HUDEP-2 (cell line): ENCODE data around the gene ADAMTS8.
A peak's percentile ranks its signal among the peaks of the same experiment; 100 is the strongest.
"Not testable (repeated sequence)": the region's sequence is repeated elsewhere in the genome, so short reads cannot be mapped to it uniquely, and the experiment has no call there.

Experiments
- DNase-seq, 76 experiments: peaks; one replicate each; lab custom pipeline; 2025; ENCODE audit not compliant: unreplicated experiment in 76 of 76; lab: John Stamatoyannopoulos, UW

The ADAMTS8 gene

DNA sequence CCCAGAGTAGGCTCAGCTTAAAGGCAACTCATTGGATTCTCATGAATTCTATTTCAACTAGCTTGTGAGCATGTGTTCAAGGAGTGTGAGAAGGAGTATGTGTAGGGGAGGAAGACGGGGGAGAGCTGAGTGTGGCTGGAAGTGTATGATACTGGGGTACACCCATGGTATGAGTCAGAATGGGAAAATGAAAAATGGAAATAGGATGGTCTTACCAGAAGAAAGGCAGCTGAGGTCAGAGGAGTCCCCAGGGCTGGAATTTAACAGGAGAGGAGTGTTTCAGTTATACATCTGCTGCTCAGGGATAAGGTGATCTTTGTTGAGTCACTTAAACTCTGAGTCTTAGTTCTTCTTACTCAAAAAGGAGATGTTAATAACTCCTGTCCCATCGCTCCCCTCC lies 13.3 kb upstream of the ADAMTS8 start:
- no peak for DNase-seq

DNA sequence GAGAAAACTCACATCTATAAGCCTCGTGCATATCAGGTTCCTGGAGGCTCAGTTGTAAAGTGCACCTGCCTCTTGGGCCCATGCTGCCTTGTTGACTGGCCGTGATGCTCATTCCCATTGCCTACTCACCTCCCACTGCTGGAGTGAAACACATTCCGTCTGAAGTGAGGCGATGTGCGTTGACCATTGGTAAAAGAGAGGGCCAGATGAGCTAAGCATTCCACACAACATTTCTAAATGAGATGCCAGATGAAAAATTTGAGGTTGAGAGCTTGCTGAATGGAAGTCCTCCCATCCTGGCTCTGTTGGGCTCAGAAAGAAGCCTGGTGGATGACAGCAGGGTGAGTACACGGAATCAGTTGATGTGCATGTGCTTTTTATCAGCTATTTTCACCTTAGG lies 11.5 kb upstream of the ADAMTS8 start:
- DNase-seq: no peak

DNA sequence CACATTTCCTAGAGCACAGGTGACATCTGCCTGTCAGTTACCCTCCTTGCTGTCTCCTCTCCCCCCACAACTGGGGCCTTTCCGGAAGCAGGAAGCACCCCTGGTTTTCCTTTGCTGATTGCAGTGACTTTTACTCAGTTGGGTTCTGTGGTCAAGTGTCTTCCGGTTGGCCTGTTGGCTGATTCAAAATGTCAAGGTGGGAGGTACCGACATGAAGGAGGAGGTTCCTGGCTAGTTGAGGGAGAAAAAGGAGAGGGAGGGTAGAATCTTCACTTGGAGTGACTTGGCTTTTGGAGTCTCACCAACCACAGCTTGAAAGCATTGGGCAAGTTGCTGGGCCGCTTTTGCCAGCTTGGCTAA lies 10.7 kb upstream of the ADAMTS8 start:
- no peak for DNase-seq

DNA sequence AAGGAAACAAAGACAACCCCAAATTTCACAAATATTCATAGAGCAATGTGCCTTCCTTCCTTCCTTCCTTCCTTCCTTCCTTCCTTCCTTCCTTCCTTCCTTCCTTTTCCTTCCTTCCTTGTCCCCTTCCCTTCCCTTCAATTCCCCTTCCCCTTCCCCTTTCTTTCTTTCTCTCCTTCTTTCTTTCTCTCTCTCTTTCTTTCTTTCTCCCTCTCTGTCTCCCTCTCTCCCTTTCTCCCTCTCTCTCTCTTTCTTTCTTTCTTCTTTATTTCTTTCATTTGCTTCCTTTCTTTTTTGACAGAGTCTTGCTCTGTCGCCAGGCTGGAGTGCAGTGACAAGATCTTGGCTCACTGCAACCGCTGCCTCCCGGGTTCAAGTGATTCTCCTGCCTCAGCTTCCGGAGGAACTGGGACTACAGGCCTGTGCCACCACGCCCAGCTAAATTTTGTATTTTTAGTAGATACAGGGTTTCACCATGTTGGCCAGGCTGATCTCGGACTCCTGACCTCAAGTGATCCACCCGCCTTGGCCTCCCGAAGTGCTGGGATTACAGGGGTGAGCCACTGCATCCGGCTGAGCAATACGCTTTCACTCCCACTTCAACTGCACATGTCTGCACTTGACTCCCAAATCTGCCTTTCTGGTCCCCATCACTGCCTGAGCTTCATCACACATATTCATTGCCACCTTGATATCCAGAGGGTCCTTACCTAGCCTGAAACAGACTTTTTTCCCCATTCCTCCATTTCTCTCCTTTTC lies 10.2 kb upstream of the ADAMTS8 start:
- not testable (repeated sequence) for DNase-seq

DNA sequence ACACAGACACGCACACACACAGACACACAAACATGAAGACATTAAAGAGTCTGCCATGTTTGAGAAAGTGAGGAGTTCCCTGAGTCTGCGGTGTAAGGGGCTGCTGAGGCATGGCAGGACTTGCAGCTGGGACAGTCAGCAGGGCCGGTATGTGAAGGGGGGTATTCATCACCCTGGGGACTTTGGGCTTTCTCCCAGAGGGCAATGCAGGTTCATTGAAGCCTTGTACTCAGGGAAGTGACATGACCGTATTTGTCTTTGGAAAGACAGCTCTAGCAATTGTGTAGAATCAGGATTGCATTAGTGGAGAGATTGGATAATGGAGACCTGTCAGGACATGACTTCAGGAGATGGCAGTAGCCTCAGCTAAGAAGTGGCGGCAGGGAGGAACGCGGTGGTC lies 9.4 kb upstream of the ADAMTS8 start:
- DNase-seq: no peak

DNA sequence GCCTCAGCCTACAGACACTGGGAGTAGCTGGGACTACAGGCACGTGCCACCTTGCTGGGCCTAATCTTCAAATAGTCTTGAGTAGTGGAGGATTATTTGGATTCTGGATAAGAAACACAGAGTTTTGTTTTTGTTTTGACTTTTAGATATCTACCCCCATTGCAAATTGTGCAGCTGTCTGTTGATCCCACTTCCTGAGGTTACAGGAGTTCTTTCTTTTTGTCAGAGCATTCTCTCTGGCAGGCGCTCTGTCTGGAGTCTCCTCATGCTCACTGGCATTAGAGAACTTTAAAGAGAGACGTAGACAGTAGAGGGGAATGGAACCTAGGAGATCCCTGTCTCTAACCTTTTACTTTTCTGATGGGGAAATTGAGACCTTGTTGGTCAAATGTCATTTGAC lies 7.8 kb upstream of the ADAMTS8 start:
- no peak for DNase-seq

DNA sequence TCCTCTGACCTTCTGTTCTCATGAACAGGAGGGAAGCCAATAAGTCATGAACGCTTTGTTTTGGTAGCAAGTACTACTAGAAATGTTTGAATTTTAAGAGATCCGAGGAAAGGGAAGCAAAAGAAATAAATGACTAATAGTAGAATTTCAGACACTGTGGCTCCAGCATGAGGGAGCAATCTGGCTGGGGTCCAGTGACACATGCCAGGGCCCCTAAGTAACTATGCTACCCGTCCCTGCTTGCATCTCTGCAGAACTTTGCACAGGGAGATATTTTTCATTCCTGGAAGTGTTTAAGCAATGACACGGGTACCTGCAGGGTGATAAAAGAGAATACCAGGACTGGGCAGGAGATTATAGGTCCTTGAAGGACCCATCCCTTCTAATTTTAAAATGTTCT lies 7.3 kb upstream of the ADAMTS8 start:
- DNase-seq: no peak

DNA sequence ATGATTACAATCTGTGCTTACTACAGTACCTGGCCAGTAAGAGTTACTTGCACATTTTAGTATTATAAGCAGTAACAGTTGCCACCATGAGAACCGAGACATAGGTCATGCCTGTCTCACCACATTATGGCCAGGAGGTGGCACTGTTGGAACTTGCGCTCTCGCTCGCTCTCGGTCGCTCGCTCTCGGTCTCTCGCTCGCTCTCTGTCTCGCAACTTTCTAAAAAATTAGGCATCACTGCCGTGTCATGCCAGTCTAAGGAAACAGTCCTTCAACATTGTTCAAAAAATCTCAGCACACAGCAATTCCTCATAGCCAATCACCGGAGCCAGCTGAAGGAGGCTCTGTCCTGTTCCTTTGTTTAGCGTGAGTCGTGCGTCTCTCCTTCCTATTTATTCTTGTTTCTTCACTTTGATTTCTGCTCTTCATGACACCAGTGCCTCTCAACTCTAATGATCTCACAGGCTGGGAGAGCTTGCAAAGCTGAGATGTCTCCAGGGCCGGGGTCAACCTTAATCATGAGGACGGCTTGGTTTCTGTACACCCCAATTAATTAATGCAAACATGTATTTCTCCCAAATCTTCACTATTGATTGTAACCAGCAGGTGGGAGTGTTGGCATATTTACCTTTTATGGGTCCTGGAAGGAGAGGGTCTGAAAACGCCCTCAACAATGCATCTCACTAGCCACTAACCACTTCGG lies 6.3 kb upstream of the ADAMTS8 start:
- peak in 60 of 76 experiments; percentile 4 to 62 (median 30) for DNase-seq

DNA sequence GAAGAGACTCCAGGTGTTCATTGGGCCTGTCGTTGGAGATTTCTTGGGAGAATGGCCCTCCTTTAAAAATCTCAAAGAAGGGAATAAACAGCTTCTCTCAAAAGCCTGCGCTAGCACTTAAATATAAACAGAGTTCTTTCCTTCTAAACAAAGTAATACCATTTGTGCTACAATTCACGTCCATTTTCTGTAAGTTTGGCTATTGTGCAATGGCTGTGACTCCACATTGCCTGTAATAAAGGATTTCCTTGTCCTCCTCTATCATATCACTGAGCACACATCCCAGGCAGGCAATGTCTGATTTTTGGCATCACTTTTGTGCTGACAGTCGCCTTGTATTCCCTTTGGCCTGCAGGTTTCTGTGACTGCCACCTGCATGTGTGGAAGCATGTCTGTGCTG lies 4.9 kb upstream of the ADAMTS8 start:
- DNase-seq: no peak

DNA sequence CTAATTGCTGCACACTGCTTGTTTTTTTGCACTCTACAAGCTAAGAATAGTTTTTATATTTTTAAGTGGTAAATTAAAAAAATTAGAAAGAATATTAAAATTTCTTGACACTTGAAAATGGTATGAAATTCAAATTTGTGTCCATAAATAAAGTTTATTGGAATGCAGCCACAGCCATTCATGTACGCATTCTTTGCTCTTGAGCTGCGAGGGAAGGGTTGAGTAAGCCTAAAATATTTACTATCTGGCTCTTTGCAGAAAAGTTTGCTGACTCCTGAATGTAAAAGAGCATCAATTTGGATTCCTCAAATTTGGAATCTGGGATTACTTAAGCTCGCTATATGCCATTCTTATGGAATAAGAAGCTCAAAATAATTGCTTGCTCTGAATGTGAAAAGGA lies 3.4 kb upstream of the ADAMTS8 start:
- no peak for DNase-seq

DNA sequence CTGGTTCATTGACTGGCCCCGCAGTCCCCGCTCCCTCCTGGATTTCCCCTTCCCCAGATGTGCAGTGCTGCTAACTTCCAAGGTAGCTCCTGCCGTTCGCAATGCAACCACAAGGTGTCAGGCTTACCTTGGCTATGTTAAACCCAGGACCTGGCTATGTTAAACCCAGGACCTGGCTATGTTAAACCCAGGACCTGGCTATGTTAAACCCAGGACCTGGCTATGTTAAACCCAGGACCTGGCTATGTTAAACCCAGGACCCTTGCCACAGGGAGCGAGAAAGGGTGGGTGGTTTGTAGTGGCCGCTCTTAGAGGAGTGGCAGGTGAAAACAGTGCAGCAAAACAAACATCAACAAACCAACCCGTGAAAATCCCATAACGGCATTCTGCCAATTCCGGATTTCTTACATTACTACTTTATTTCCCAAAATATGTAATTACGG lies 2.9 kb upstream of the ADAMTS8 start:
- peak in 40 of 76 experiments; percentile 2 to 67 (median 28) for DNase-seq

DNA sequence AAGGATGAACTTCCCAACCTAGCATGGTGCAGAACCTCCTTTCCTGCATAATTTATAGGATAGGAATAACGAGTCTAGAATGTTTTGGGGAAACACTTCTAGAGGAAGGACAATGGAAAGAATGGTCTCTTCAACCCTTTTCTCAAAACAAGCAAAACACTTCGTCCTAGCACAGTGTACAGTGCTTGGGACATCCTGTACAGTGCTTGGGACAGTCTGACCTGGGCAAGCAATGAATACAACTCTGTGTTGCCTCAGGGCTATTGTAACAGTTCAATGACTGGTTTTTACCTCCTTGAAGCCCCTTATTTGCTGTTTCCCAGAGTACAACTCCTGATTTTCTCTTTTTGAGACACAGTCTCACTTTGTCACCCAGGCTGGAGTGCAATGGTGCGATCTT lies 1.6 kb upstream of the ADAMTS8 start:
- DNase-seq: no peak

DNA sequence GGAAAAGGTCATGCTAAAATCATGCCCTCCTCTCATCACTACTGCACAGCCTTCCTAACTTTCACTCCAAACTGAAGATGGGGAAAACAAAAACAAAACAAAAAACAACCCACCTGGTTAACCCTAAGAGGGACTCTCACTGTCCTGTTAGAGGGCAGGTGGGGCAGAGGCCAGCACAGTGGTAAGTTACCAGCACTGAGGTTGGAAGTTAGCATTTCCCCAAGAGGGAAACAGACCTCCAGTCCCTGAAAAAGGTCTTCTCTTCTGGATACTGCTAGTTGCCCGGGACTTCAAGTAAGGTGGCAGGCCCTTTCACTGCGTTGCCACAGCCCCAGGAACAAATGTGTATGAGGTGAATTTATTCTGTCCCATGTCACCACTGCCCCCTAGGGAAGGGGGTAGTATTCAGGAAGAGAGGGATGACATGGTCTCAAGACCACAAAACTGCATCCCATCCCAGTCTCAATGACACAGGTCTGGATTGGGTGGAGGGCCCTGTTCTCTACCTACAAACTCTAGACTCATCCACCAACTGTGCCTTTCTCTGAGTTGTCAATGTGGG lies 792 bp upstream of the ADAMTS8 start:
- DNase-seq: no peak

DNA sequence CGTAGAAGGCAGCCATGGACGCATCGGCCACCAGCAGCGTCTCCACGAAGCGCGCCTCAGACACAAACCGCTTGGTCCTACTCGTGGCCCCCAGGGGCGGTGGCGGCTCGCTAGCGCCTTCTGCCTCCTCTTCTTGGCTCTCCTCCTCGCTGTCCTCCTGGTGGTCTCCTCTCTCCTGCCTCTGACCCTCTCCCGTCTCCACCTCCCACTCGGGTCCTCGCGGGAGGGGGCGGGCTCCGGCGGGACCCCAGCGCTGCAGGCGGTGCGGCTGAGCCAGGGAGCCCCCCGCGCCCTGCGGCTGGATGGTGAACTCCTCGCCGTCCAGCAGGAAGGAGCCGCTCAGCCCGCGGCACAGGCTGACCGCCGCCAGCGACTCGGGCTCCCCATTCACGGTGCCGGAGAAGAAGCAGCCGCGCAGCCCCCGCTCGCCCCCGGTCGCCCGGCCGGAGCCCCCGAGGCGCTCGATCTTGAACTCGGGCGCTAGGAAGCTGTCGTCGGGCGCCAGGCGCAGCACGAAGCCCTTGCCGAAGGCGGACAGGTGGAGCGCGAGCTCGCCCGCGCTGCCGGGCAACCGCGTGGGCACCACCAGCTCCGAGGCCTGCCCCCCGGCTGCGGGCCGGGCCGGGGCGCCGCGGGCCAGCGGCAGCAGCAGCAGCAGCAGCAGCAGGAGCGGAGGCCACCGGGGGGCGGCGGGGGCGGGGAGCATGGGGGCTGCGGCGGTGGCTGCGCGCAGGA lies 661 bp downstream of the ADAMTS8 start:
- DNase-seq: no peak

DNA sequence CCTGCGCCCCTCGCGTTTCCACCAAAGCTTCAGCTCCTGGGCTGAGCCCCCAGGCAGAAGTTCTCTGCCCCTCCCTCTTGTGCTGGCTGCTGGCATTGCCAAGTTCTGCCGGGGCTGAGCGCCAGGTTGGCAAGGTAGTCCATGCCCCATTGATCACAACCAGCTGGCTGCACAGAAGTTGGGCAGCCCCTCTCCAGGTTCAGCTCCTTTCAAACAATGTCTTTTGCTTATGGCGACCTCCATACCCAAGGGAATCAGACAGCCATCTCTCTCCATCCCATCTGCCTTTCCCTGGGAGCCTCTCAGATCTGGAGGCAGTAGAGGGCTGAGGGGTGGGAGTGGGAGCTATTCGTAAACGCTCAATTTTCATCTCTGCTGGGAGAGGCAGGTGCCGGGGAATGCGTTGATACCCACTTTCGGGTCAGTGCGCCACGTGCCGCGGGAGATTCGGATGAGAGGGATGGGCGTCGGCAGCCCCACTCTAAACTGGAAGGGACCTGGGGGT lies 1.5 kb downstream of the ADAMTS8 start:
- no peak for DNase-seq

DNA sequence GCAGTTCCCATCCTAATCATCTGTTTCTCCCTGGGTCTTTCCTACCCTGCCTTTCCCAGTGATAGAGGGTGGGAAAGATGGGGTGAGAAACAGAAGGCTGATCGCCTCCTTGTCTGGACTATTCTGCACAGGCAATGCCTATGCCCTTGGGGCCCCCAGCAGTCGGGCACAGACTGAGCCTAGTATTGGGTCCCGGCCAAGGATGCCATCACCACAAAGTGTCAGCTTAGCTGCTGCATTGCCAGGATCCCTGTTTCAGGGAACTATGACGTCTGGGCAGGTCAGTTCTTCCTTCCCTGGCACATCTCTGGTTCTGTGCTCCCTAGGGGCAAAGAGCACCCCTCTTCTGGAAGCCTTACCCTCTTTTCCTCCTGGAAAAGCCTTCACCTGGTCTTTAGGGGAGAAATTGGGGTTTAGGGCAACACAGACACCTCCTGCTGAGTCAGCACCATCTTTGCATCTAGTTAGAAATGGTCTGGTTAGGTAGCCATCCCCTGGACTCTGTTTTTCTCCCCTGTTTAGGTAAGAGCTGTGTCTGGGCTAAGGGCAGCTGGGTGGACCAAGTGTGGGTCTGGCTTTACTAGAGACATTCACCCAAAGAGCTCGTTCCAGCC lies 2.1 kb downstream of the ADAMTS8 start:
- DNase-seq: no peak

DNA sequence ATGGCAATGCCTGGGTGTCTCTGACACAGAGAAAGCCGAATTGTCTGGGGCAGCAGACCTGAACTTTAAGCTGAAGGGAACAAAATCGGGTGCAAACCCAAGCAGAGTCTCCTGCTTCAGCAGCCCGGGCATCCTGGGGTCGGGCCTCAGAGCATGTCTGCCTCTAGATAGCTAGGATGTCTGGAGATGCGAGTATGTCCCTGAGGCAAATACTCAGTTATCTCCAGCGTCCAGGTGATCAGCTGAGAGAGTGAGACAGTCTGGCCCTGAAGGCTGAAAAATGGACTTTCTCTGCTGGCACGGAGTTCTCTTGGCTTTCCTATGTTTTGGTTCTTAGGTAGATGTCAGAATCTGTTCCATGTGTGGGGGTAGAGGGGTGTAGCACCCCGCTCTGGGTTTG lies 3.3 kb downstream of the ADAMTS8 start:
- DNase-seq: no peak

DNA sequence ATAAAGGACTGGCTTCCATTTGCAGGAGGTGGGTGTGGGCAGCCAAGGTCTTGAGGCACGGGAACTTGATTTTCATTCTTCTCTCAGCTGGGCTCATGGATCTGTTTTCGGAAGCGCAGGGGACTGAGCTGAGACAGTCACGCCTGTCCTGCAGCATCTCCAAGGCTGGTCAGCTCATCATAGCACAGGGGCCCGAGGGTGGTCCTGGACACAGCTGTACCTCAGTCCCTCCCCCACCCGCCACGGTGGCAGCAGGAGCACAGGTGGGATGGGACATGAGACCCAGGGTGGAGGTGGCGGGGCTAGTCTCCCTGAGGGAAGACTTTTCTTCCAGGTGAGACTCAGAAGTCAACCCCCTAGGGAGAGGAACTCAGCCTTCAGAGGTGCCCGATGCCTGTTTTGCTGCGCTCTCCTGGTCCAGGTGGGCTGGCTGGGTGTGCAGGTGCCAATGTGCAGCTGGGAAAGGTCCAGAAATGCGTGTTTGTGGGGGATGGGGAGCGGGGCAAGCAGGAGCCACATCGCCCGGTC lies 3.7 kb downstream of the ADAMTS8 start:
- no peak for DNase-seq

DNA sequence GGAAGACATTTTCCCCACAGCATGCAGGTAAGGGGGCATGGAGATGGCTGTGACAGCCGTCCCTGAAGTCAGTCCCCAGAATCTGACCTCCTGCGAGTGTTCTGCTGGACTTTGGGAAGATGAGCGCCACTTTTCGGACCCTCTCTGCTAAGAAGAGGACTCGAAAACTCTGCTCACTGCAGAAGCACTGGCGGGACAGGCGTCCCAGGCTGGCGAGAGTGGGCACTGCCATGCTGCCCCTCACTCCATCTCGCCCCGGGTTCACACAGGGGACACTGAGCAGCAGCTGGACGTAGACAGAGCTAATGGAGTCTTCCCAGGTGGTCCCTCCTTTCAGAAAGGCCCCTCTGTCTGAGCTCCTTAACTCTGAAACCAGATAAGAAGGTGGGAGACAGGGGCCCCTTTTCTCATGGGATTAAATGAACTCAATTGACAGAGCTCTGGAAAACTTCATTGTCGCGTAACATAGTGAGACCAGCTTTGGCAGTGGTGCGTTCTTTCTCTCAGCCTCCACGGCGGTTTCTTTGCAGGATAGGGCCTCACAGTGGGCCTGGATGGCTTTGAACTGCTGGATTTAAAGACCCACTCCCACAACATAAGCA lies 4.8 kb downstream of the ADAMTS8 start:
- no peak for DNase-seq
